H1 (cell line): ENCODE results near the gene TFF1. TPM values are rescaled to one million over a fixed set of nuclear protein-coding genes. Genes with fewer than 3 reads are reported as not detected.

ENCODE experiments used
- BACH1 ChIP-seq: IDR thresholded peaks from 2 replicates; pipeline ENCODE4 v1.6.1; 2012; ENCODE audit warnings: low read length, improper control_type of control experiment
- NANOG ChIP-seq: IDR thresholded peaks from 2 replicates; pipeline ENCODE4 v1.6.1; 2011; ENCODE audit warnings: low read length, low read depth, mild to moderate bottlenecking, inconsistent platforms; ENCODE audit not compliant: insufficient read depth, poor library complexity, severe bottlenecking
- NRF1 ChIP-seq: IDR thresholded peaks from 2 replicates; pipeline ENCODE4 v1.6.1; 2011; ENCODE audit warnings: mild to moderate bottlenecking, low read depth, low read length, improper control_type of control experiment
- POLR2AphosphoS5 ChIP-seq: IDR thresholded peaks from 2 replicates; pipeline ENCODE4 v1.6.1; 2011; ENCODE audit warnings: low read depth, low read length
- RNF2 ChIP-seq: fragments of 200-900, 300-1000 bp; sonication (generic); IDR thresholded peaks from 2 replicates; pipeline ENCODE4 v1.7.1; 2016; ENCODE audit warnings: borderline replicate concordance, low read depth, mild to moderate bottlenecking, antibody characterized with exemption, low read length; ENCODE audit not compliant: poor library complexity, severe bottlenecking; ENCODE audit errors: missing control alignments
- TAF7 ChIP-seq: optimal IDR thresholded peaks from 2 replicates; pipeline ENCODE3; 2011; ENCODE audit warnings: low read depth, mild to moderate bottlenecking, inconsistent platforms, low read length, moderate library complexity, borderline replicate concordance
- ZNF274 ChIP-seq: IDR thresholded peaks from 2 replicates; pipeline ENCODE4 v1.7.0; 2012; ENCODE audit warnings: low read length, borderline replicate concordance; ENCODE audit errors: extremely low read depth
- polyA plus RNA-seq, 7 experiments: library from polyadenylated mRNA; depleted of rRNA in 3 of 7; stranded (reverse) in 5 of 7; unstranded in 2 of 7; fragments of >200 nt in 5 of 7; fragments of 200-250 nt in 2 of 7; gene quantifications; 1 replicate in 5 of 7; 2 replicates in 1 of 7; 4 replicates in 1 of 7; pipeline versions ENCODE4 v1.2.1 to v1.2.3, GENCODE V29; 2011 to 2013; ENCODE audit warnings: missing spikeins in 2 of 7, mixed read lengths in 2 of 7
- total RNA-seq: library from RNA; stranded (reverse); fragmentation: NEBNext Ultra II Directional; extraction: Animal tissue kit (Norgen Biotek cat#: 25700); gene quantifications from 2 replicates; pipeline ENCODE4 v1.2.1, GENCODE V29; 2021
- TF ChIP-seq, protein P1 (sequence below): fragments of 300-600 bp; sonication (generic); IDR thresholded peaks from 2 replicates; pipeline ENCODE4 v1.7.1; 2012; ENCODE audit warnings: low read length, moderate library complexity, mild to moderate bottlenecking, inconsistent platforms; ENCODE audit not compliant: insufficient replicate concordance
- TF ChIP-seq, protein P2 (sequence below): IDR thresholded peaks from 2 replicates; pipeline ENCODE4 v1.6.1; 2011; ENCODE audit warnings: low read length, improper control_type of control experiment

The TFF1 gene
- total and polyA plus RNA-seq, 2 of the 8 experiments (the other 6 are each of a cell fraction or from before 2014, with no cell fraction given), result not detected

GRCh38 chr21:42314616-42315295 is 51.6 kb downstream of the TFF1 start (continued):
- TF ChIP-seq, protein P1, sequence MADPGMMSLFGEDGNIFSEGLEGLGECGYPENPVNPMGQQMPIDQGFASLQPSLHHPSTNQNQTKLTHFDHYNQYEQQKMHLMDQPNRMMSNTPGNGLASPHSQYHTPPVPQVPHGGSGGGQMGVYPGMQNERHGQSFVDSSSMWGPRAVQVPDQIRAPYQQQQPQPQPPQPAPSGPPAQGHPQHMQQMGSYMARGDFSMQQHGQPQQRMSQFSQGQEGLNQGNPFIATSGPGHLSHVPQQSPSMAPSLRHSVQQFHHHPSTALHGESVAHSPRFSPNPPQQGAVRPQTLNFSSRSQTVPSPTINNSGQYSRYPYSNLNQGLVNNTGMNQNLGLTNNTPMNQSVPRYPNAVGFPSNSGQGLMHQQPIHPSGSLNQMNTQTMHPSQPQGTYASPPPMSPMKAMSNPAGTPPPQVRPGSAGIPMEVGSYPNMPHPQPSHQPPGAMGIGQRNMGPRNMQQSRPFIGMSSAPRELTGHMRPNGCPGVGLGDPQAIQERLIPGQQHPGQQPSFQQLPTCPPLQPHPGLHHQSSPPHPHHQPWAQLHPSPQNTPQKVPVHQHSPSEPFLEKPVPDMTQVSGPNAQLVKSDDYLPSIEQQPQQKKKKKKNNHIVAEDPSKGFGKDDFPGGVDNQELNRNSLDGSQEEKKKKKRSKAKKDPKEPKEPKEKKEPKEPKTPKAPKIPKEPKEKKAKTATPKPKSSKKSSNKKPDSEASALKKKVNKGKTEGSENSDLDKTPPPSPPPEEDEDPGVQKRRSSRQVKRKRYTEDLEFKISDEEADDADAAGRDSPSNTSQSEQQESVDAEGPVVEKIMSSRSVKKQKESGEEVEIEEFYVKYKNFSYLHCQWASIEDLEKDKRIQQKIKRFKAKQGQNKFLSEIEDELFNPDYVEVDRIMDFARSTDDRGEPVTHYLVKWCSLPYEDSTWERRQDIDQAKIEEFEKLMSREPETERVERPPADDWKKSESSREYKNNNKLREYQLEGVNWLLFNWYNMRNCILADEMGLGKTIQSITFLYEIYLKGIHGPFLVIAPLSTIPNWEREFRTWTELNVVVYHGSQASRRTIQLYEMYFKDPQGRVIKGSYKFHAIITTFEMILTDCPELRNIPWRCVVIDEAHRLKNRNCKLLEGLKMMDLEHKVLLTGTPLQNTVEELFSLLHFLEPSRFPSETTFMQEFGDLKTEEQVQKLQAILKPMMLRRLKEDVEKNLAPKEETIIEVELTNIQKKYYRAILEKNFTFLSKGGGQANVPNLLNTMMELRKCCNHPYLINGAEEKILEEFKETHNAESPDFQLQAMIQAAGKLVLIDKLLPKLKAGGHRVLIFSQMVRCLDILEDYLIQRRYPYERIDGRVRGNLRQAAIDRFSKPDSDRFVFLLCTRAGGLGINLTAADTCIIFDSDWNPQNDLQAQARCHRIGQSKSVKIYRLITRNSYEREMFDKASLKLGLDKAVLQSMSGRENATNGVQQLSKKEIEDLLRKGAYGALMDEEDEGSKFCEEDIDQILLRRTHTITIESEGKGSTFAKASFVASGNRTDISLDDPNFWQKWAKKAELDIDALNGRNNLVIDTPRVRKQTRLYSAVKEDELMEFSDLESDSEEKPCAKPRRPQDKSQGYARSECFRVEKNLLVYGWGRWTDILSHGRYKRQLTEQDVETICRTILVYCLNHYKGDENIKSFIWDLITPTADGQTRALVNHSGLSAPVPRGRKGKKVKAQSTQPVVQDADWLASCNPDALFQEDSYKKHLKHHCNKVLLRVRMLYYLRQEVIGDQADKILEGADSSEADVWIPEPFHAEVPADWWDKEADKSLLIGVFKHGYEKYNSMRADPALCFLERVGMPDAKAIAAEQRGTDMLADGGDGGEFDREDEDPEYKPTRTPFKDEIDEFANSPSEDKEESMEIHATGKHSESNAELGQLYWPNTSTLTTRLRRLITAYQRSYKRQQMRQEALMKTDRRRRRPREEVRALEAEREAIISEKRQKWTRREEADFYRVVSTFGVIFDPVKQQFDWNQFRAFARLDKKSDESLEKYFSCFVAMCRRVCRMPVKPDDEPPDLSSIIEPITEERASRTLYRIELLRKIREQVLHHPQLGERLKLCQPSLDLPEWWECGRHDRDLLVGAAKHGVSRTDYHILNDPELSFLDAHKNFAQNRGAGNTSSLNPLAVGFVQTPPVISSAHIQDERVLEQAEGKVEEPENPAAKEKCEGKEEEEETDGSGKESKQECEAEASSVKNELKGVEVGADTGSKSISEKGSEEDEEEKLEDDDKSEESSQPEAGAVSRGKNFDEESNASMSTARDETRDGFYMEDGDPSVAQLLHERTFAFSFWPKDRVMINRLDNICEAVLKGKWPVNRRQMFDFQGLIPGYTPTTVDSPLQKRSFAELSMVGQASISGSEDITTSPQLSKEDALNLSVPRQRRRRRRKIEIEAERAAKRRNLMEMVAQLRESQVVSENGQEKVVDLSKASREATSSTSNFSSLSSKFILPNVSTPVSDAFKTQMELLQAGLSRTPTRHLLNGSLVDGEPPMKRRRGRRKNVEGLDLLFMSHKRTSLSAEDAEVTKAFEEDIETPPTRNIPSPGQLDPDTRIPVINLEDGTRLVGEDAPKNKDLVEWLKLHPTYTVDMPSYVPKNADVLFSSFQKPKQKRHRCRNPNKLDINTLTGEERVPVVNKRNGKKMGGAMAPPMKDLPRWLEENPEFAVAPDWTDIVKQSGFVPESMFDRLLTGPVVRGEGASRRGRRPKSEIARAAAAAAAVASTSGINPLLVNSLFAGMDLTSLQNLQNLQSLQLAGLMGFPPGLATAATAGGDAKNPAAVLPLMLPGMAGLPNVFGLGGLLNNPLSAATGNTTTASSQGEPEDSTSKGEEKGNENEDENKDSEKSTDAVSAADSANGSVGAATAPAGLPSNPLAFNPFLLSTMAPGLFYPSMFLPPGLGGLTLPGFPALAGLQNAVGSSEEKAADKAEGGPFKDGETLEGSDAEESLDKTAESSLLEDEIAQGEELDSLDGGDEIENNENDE, result no peak
- no peak for TF ChIP-seq ZNF274
- no peak for TF ChIP-seq NANOG
- TF ChIP-seq BACH1, result no peak
- no peak for TF ChIP-seq POLR2AphosphoS5
- TF ChIP-seq RNF2, result no peak
- TF ChIP-seq, protein P2, sequence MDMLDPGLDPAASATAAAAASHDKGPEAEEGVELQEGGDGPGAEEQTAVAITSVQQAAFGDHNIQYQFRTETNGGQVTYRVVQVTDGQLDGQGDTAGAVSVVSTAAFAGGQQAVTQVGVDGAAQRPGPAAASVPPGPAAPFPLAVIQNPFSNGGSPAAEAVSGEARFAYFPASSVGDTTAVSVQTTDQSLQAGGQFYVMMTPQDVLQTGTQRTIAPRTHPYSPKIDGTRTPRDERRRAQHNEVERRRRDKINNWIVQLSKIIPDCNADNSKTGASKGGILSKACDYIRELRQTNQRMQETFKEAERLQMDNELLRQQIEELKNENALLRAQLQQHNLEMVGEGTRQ, result no peak
- no peak for TF ChIP-seq NRF1
- no peak for TF ChIP-seq TAF7
